K562 (cell line): ENCODE data around the gene FCHO1. TPM values are rescaled to one million over a fixed set of nuclear protein-coding genes. Genes with fewer than 3 reads are reported as not detected.

Experiments used
- ATF1 ChIP-seq, 2 experiments: fragments of 450-650 bp in 1 of 2; IDR thresholded peaks; 2 replicates each; pipeline ENCODE4 v1.6.1; 2016; ENCODE audit warnings: missing compliant biosample characterization in 1 of 2, missing genetic modification characterization in 1 of 2
- CTBP1 ChIP-seq: fragments of 450-650 bp; IDR thresholded peaks from 2 replicates; pipeline ENCODE4 v1.6.1; 2016; ENCODE audit warnings: borderline replicate concordance
- EWSR1 ChIP-seq: fragments of 450-650 bp; IDR thresholded peaks from 2 replicates; pipeline ENCODE4 v1.6.1; 2018; ENCODE audit warnings: borderline replicate concordance, mild to moderate bottlenecking, low read depth, moderate library complexity; ENCODE audit not compliant: partially characterized antibody
- GTF2A2 ChIP-seq: IDR thresholded peaks from 2 replicates; pipeline ENCODE4 v1.6.1; 2016; ENCODE audit warnings: mild to moderate bottlenecking, missing genetic modification characterization, missing compliant biosample characterization
- KAT7 ChIP-seq: sonication (generic); formaldehyde crosslinking; IDR thresholded peaks from 2 replicates; pipeline ENCODE4 v1.8.0; 2022; ENCODE audit warnings: missing genetic modification reagents, mild to moderate bottlenecking, borderline replicate concordance
- NCOR1 ChIP-seq: fragments of 450-650 bp; IDR thresholded peaks from 2 replicates; pipeline ENCODE4 v1.6.1; 2016; ENCODE audit warnings: mild to moderate bottlenecking, moderate library complexity
- NRF1 ChIP-seq, 2 experiments: fragments of 450-650 bp; IDR thresholded peaks in 1 of 2; conservative IDR thresholded peaks in 1 of 2; 2 replicates each; pipeline ENCODE4 v1.6.1; 2014; ENCODE audit warnings: mild to moderate bottlenecking in 2 of 2
- POLR2AphosphoS2 ChIP-seq: IDR thresholded peaks from 2 replicates; pipeline ENCODE4 v1.6.1; 2012; ENCODE audit warnings: low read length, improper control_type of control experiment
- POLR2G ChIP-seq: fragments of 200-400 bp; formaldehyde crosslinking; IDR thresholded peaks from 2 replicates; pipeline ENCODE4 v1.6.1; 2017; ENCODE audit warnings: low read depth, mild to moderate bottlenecking, antibody characterized with exemption, low read length, moderate library complexity
- POLR3G ChIP-seq: IDR thresholded peaks from 2 replicates; pipeline ENCODE4 v1.6.1; 2011; ENCODE audit not compliant: insufficient read length, insufficient replicate concordance; ENCODE audit errors: extremely low read depth
- PPARD ChIP-seq: fragments of 250-450 bp; sonication (Bioruptor Pico); IDR thresholded peaks from 2 replicates; pipeline ENCODE4 v1.8.0; 2022; ENCODE audit warnings: inconsistent platforms, mild to moderate bottlenecking, moderate library complexity
- SRSF1 ChIP-seq: fragments of 200-400 bp; formaldehyde crosslinking; IDR thresholded peaks from 2 replicates; pipeline ENCODE4 v1.6.1; 2017; ENCODE audit warnings: mild to moderate bottlenecking, low read depth, low read length, moderate library complexity
- TAF7 ChIP-seq: fragments of 450-650 bp; IDR thresholded peaks from 2 replicates; pipeline ENCODE4 v1.6.1; 2016; ENCODE audit warnings: missing genetic modification characterization, missing compliant biosample characterization
- TBL1XR1 ChIP-seq, 2 experiments: IDR thresholded peaks; 2 replicates each; pipeline ENCODE4 v1.6.1; 2012; ENCODE audit warnings: improper control_type of control experiment in 2 of 2, low read length in 2 of 2, mild to moderate bottlenecking in 1 of 2
- ZNF143 ChIP-seq: sonication (generic); formaldehyde crosslinking; IDR thresholded peaks from 2 replicates; pipeline ENCODE4 v1.9.0; 2022; ENCODE audit warnings: mild to moderate bottlenecking, missing genetic modification reagents
- ZNF561 ChIP-seq: fragments of 450-650 bp; formaldehyde crosslinking; conservative IDR thresholded peaks from 2 replicates; pipeline ENCODE4 v1.4.0; 2020; ENCODE audit warnings: mild to moderate bottlenecking, moderate library complexity
- ZNF696 ChIP-seq: fragments of 250-450 bp; sonication (Bioruptor Pico); conservative IDR thresholded peaks from 2 replicates; pipeline ENCODE4 v1.4.0; 2020; ENCODE audit warnings: mild to moderate bottlenecking, moderate library complexity
- polyA plus RNA-seq, 8 experiments: library from polyadenylated mRNA; depleted of rRNA in 4 of 8; stranded (reverse) in 5 of 8; unstranded in 3 of 8; fragments of >200 nt; fragmentation: Nextera tagmentation in 2 of 8; fragmentation: Illumina TruSeq in 1 of 8; extraction: Ambion mirVana in 2 of 8; extraction: Trizol in 1 of 8; gene quantifications; 2 replicates each; pipeline versions ENCODE4 v1.2.1 to v1.2.3, GENCODE V29; 2011 to 2014; ENCODE audit warnings: inconsistent platforms in 1 of 8, missing spikeins in 1 of 8
- total RNA-seq, 7 experiments: library from RNA; depleted of rRNA in 6 of 7; stranded (reverse); fragments of >200 nt in 6 of 7; fragmentation: Illumina TruSeq in 2 of 7; extraction: Trizol in 2 of 7; gene quantifications; 2 replicates each; pipeline versions ENCODE4 v1.2.1 to v1.2.3, GENCODE V29; 2011 to 2021; ENCODE audit warnings: low replicate concordance in 1 of 7
- TF ChIP-seq, protein P1 (sequence below), 2 experiments: fragments of 450-650 bp in 1 of 2; IDR thresholded peaks; 2 replicates each; pipeline ENCODE4 v1.6.1; 2011 to 2017; ENCODE audit warnings: low read depth in 2 of 2, antibody characterized with exemption in 1 of 2, borderline replicate concordance in 1 of 2, low read length in 1 of 2, mild to moderate bottlenecking in 1 of 2, mixed read lengths in 1 of 2; ENCODE audit not compliant: control insufficient read depth in 1 of 2
- TF ChIP-seq, protein P2 (sequence below): fragments of 250-450 bp; sonication (Bioruptor Pico); IDR thresholded peaks from 2 replicates; pipeline ENCODE4 v1.4.0; 2020; ENCODE audit warnings: mild to moderate bottlenecking, moderate library complexity
- TF ChIP-seq, protein P3 (sequence below): sonication (generic); formaldehyde crosslinking; IDR thresholded peaks from 2 replicates; pipeline ENCODE4 v1.8.0; 2022; ENCODE audit warnings: mild to moderate bottlenecking, low read depth, missing genetic modification reagents
- TF ChIP-seq, protein P4 (sequence below): sonication (generic); formaldehyde crosslinking; IDR thresholded peaks from 2 replicates; pipeline ENCODE4 v1.8.0; 2022; ENCODE audit warnings: missing genetic modification reagents, mild to moderate bottlenecking, borderline replicate concordance

The FCHO1 gene
- total and polyA plus RNA-seq, 9 of the 15 experiments (the other 6 are each of a cell fraction or from before 2014, with no cell fraction given) = 0.21 to 58.9 (median 18.3) TPM

DNA sequence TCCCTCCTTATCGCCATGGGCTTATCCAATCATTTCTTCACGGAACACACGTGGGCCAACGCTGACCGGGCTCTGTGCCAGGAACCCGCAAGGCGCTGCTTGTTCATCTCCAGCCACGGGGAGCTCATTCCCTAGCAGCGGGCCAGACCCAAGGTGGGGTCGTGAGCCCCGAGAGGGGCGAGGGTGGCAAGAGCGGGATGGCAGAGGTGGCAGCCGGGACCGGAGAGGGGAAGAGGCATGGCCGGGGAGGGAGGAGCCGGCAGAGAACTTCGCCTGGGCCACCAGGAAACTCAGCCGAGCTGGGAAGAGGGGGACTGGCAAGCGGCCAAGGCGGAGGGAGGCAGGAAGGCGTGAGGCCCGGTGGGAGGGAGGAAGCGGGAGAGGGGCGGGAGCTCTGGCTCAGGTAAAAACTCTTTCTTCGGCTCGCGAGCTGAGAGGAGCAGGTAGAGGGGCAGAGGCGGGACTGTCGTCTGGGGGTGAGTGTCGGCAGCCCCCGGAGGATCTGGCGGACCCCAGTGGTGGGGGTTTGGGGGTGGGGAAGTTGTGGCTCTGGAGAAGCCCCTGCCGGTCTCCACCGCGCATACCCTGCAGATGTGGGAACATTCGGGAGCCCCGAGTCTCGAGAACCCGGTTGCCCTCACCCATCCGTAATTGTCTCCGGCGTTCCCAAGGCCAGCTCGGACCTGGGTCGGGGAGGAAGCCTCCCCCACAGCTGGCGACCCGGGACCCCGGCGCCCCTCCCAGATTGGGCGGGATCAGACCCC, 43.6 kb downstream of the FCHO1 start, which contains the start of gene B3GNT3 (continued):
- TF ChIP-seq, protein P1, sequence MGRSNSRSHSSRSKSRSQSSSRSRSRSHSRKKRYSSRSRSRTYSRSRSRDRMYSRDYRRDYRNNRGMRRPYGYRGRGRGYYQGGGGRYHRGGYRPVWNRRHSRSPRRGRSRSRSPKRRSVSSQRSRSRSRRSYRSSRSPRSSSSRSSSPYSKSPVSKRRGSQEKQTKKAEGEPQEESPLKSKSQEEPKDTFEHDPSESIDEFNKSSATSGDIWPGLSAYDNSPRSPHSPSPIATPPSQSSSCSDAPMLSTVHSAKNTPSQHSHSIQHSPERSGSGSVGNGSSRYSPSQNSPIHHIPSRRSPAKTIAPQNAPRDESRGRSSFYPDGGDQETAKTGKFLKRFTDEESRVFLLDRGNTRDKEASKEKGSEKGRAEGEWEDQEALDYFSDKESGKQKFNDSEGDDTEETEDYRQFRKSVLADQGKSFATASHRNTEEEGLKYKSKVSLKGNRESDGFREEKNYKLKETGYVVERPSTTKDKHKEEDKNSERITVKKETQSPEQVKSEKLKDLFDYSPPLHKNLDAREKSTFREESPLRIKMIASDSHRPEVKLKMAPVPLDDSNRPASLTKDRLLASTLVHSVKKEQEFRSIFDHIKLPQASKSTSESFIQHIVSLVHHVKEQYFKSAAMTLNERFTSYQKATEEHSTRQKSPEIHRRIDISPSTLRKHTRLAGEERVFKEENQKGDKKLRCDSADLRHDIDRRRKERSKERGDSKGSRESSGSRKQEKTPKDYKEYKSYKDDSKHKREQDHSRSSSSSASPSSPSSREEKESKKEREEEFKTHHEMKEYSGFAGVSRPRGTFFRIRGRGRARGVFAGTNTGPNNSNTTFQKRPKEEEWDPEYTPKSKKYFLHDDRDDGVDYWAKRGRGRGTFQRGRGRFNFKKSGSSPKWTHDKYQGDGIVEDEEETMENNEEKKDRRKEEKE (IDR thresholded peaks at IDR 0.05; ENCODE audit: borderline replicate concordance in 1 of 2, control insufficient read depth in 1 of 2, low read depth in 2 of 2, low read length in 1 of 2) = no peak
- TF ChIP-seq SRSF1 = no peak
- TF ChIP-seq ZNF696 (CRISPR knock-in tag) = no peak
- TF ChIP-seq TAF7 (tag) = no peak
- no peak for TF ChIP-seq POLR2AphosphoS2
- TF ChIP-seq POLR2G = peak; percentile 18; the same call in 1 of the 2 replicates
- no peak for TF ChIP-seq TBL1XR1 (IDR thresholded peaks at IDR 0.05; ENCODE audit: low read length in 2 of 2)
- TF ChIP-seq CTBP1 = peak; percentile 78; the same call in 1 of the 2 replicates
- TF ChIP-seq, protein P2, sequence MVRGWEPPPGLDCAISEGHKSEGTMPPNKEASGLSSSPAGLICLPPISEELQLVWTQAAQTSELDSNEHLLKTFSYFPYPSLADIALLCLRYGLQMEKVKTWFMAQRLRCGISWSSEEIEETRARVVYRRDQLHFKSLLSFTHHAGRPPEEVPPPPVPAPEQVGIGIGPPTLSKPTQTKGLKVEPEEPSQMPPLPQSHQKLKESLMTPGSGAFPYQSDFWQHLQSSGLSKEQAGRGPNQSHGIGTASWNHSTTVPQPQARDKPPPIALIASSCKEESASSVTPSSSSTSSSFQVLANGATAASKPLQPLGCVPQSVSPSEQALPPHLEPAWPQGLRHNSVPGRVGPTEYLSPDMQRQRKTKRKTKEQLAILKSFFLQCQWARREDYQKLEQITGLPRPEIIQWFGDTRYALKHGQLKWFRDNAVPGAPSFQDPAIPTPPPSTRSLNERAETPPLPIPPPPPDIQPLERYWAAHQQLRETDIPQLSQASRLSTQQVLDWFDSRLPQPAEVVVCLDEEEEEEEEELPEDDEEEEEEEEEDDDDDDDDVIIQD = no peak
- no peak for TF ChIP-seq ZNF143 (CRISPR knock-in tag)
- no peak for TF ChIP-seq ZNF561 (CRISPR knock-in tag)
- TF ChIP-seq, protein P3, sequence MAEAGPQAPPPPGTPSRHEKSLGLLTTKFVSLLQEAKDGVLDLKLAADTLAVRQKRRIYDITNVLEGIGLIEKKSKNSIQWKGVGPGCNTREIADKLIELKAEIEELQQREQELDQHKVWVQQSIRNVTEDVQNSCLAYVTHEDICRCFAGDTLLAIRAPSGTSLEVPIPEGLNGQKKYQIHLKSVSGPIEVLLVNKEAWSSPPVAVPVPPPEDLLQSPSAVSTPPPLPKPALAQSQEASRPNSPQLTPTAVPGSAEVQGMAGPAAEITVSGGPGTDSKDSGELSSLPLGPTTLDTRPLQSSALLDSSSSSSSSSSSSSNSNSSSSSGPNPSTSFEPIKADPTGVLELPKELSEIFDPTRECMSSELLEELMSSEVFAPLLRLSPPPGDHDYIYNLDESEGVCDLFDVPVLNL (CRISPR knock-in tag) = no peak
- TF ChIP-seq KAT7 = no peak
- TF ChIP-seq NRF1 (conservative IDR thresholded peaks at IDR 0.05 in 1 of 2, IDR thresholded peaks at IDR 0.05 in 1 of 2) = 0 out of 4 replicates have a peak, but pooled peaks of 1 of the 2 experiments have one; percentile 9
- TF ChIP-seq NCOR1 = no peak
- TF ChIP-seq, protein P4, sequence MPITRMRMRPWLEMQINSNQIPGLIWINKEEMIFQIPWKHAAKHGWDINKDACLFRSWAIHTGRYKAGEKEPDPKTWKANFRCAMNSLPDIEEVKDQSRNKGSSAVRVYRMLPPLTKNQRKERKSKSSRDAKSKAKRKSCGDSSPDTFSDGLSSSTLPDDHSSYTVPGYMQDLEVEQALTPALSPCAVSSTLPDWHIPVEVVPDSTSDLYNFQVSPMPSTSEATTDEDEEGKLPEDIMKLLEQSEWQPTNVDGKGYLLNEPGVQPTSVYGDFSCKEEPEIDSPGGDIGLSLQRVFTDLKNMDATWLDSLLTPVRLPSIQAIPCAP (CRISPR knock-in tag) = no peak
- no peak for TF ChIP-seq GTF2A2 (tag)
- no peak for TF ChIP-seq ATF1 (CRISPR knock-in tag; IDR thresholded peaks at IDR 0.05)
- TF ChIP-seq ATF1 (tag; IDR thresholded peaks at IDR 0.05) = peak; percentile 42; the same call in 1 of the 2 replicates
- TF ChIP-seq EWSR1 = no peak
- TF ChIP-seq POLR3G = no peak
- no peak for TF ChIP-seq PPARD (CRISPR knock-in tag)
